ENCODE data around the gene TMEM161B.

The TMEM161B gene

GRCh38 chr5:88268385-88269184 is at the start of gene TMEM161B:
TSS of gene TMEM161B (minus strand) at chr5:88268845. CDS start at chr5:88268723, 122 bp downstream.
- CTCF ChIA-PET, result no interaction called here
- no peak for TF ChIP-seq CTCF (IDR thresholded peaks at IDR 0.05; ENCODE audit: insufficient read depth, low read length, missing control alignments)
- DNase-seq (ENCODE audit: low read depth, low spot score), result peak; percentile 31
- peak within 1 kb of the TSS; percentile 92 for H3K4me3 ChIP-seq (ENCODE audit: low read depth, low read length)
- POLR2A ChIA-PET, result no interaction called here

GRCh38 chr5:88304356-88304755 is 35.7 kb upstream of the TMEM161B start:
- CTCF ChIA-PET, result no interaction called here
- TF ChIP-seq CTCF (IDR thresholded peaks at IDR 0.05; ENCODE audit: insufficient read depth, low read length, missing control alignments), result no peak
- H3K4me3 ChIP-seq (ENCODE audit: low read depth, low read length), result no peak overlapping the region
- POLR2A ChIA-PET, result no interaction called here
- DNase-seq (ENCODE audit: low read depth, low spot score), result no peak

- no peak for TF ChIP-seq CTCF (IDR thresholded peaks at IDR 0.05; ENCODE audit: insufficient read depth, low read length, missing control alignments)
- ChIA-PET CTCF (no interaction called here), POLR2A (no interaction called here)
- H3K4me3 ChIP-seq (ENCODE audit: low read depth, low read length), result no peak overlapping the region
- peak; percentile 26 for DNase-seq (ENCODE audit: low read depth, low spot score)
Measured at GRCh38 chr5:88298425-88298824, 29.8 kb upstream of the TMEM161B start.

- H3K4me3 ChIP-seq (ENCODE audit: low read depth, low read length), result no peak overlapping the region
- POLR2A ChIA-PET, result no interaction called here
- TF ChIP-seq CTCF (IDR thresholded peaks at IDR 0.05; ENCODE audit: insufficient read depth, low read length, missing control alignments), result no peak
- DNase-seq (ENCODE audit: low read depth, low spot score), result no peak
- CTCF ChIA-PET, result no interaction called here
Measured at GRCh38 chr5:88290801-88291200, 22.2 kb upstream of the TMEM161B start.

- POLR2A ChIA-PET, result no interaction called here
- H3K4me3 ChIP-seq (ENCODE audit: low read depth, low read length), result no peak overlapping the region
- CTCF ChIA-PET, result no interaction called here
- no peak for DNase-seq (ENCODE audit: low read depth, low spot score)
- TF ChIP-seq CTCF (IDR thresholded peaks at IDR 0.05; ENCODE audit: insufficient read depth, low read length, missing control alignments), result no peak
Measured at GRCh38 chr5:88288528-88289197, 20.0 kb upstream of the TMEM161B start.

- CTCF ChIA-PET, result no interaction called here
- TF ChIP-seq CTCF (IDR thresholded peaks at IDR 0.05; ENCODE audit: insufficient read depth, low read length, missing control alignments), result no peak
Measured at GRCh38 chr5:88287846-88288527, 19.3 kb upstream of the TMEM161B start.

More at GRCh38 chr5:88287846-88288527, 19.3 kb upstream of the TMEM161B start:
- no peak for DNase-seq (ENCODE audit: low read depth, low spot score)
- no peak overlapping the region for H3K4me3 ChIP-seq (ENCODE audit: low read depth, low read length)
- POLR2A ChIA-PET, result no interaction called here

Data from AG04449 (cell line).